T-helper 1 cell treated with Interleukin-12 subunit alpha and Interleukin-12 subunit beta and Interleukin-4 antibody, amounts not matched to agents 30 μg/mL and 1 μg/mL, for 36 hours (primary cell): ENCODE measurements around the gene GPR21.

Source experiments
- H3K27ac Mint-ChIP-seq: one replicate; pipeline ENCODE4 v1.8.0; 2021; ENCODE audit warnings: mild to moderate bottlenecking, mixed read lengths
- H3K27me3 Mint-ChIP-seq: one replicate; pipeline ENCODE4 v1.8.0; 2021; ENCODE audit warnings: low read depth, mixed read lengths
- H3K36me3 Mint-ChIP-seq: one replicate; pipeline ENCODE4 v1.8.0; 2021; ENCODE audit warnings: low read depth, mixed read lengths
- H3K4me1 Mint-ChIP-seq: one replicate; pipeline ENCODE4 v1.8.0; 2021; ENCODE audit warnings: low read depth, mixed read lengths
- H3K4me3 Mint-ChIP-seq: one replicate; pipeline ENCODE4 v1.8.0; 2021; ENCODE audit warnings: mild to moderate bottlenecking, moderate library complexity, mixed read lengths
- H3K9me3 Mint-ChIP-seq: one replicate; pipeline ENCODE4 v1.8.0; 2021; ENCODE audit warnings: mixed read lengths

The GPR21 gene

DNA sequence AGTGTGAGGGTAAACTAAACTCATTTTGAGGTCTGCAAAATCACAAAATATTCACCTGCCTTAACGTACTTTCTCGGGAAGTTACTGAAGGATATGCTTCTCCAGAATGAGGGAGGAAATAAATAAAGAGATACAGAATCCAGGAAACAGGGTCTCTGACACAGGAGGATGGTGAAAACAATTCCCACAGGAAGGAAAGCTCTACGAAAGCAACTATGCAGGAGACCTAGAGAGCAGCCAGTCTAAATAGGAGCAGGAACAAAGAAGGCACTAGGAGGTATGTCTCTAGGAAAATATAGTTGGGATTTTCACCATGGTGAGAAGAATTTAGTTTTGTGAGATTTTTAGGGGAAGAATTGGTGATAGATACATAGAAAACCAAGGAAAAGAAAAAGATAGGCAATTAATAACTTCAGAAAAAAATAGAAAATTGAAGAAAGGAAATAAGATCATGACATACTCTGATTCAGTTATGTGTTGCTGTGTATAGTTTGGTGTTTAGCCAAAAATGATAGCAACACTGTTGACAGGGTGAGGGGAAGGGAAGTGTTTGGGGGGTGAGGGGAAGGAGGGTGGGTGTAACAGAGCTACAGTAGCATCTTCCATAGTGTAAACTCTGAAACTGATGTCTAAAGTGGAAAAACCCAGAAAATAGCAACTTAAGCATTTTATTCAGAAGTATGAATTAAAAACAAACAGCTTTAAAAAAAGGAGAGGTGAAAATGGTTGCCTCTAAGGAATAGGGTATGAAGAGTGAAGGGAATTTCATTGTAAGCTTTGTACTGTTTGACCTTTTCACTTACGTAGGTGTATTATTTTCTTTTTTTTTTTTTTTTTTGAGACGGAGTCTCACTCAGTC lies 9.8 kb downstream of the GPR21 start:
- H3K4me3 Mint-ChIP-seq: no peak overlapping the region
- H3K4me1 Mint-ChIP-seq: peaks cover 2% of the 10 kb centered on the region
- no peaks in the 10 kb centered on the region for H3K27me3 Mint-ChIP-seq

DNA sequence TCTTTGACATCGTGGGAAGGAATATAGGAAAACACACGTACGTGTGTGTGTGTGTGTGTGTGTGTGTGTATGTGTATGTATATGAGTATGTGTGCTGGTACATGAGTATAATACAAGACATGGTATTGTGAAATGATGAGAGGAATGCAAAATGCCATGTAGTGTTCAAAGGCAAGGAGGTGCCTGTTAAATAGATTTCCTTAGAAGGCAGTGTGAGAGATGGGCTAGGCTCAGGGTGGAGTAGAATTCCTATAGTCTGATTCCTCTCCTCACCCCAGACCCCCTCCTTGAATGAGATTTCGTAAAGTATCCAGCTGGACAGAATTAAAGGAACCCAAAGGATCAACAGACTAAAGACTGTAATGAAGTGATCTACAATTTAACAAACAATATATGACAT lies 11.1 kb downstream of the GPR21 start:
- peaks cover 7% of the 10 kb centered on the region for H3K9me3 Mint-ChIP-seq
- H3K27me3 Mint-ChIP-seq: no peaks in the 10 kb centered on the region
- H3K36me3 Mint-ChIP-seq: peaks cover 12% of the 10 kb centered on the region
- H3K4me3 Mint-ChIP-seq: no peak overlapping the region
- no peak overlapping the region for H3K27ac Mint-ChIP-seq
- peaks cover 2% of the 10 kb centered on the region for H3K4me1 Mint-ChIP-seq

More for the DNA sequence above, 9.8 kb downstream of the GPR21 start:
- Mint-ChIP-seq H3K27ac (no peak overlapping the region), H3K36me3 (peaks cover 11% of the 10 kb centered on the region), H3K9me3 (peaks cover 7% of the 10 kb centered on the region)

DNA sequence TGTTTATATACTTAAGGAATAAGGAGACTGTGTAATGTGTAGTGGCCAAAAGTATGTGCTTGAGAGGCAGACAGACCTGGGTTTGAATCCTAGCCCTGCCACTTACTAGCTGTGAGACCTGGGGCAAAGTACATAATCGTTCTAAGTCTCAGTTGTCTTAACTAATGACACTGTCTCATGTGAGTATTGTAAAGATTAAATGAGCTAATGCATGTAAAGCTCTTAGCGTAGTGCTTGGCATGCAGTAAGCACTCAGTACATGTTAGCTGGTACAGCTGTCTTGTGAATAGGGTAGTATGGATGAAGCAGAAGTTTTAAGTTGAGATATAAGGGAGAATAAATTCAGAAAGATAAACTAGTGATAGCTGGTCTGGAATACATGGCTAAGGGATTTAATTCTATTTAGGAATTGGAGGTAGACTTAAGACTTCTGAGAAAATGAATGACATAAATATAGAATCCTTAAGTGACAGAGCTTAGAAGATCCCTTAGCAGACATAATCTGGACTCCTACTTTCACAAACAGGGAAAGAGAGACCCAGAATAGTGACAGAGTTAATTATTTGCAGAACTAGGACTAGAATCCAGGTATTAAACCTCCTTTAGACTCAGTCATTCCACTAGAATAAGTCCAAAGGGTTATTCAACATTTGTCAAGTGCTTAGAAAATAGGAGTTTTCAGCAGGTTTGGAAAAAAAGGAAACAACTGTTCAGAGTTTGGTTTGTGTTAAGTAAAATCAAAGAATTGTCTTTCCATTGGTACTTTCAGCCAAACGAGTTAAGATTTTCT lies 13.1 kb downstream of the GPR21 start:
- Mint-ChIP-seq H3K4me1 (peaks cover 2% of the 10 kb centered on the region), H3K4me3 (no peak overlapping the region), H3K9me3 (peaks cover 7% of the 10 kb centered on the region), H3K27ac (no peak overlapping the region), H3K36me3 (peaks cover 12% of the 10 kb centered on the region), H3K27me3 (no peaks in the 10 kb centered on the region)

DNA sequence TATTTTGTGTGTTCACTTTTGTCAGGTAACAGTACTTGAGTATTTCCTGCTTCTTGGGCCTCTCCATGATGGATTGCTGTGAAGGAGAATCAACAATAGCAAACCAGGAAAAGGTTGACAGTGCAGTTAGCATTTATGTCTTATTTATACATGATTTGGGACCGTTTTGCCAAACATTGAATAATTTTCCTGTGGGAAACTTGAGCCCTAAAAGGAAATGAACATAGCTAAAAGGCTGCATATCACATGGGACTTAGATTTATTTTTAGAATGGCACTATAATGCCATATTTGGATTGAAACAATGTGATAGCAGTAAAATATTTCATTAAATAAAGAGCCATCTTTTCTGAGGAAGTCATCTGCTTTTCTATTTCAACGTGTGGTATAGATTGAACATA lies 15.3 kb downstream of the GPR21 start:
- peaks cover 4% of the 10 kb centered on the region for H3K36me3 Mint-ChIP-seq
- H3K4me1 Mint-ChIP-seq: peaks cover under 1% of the 10 kb centered on the region

DNA sequence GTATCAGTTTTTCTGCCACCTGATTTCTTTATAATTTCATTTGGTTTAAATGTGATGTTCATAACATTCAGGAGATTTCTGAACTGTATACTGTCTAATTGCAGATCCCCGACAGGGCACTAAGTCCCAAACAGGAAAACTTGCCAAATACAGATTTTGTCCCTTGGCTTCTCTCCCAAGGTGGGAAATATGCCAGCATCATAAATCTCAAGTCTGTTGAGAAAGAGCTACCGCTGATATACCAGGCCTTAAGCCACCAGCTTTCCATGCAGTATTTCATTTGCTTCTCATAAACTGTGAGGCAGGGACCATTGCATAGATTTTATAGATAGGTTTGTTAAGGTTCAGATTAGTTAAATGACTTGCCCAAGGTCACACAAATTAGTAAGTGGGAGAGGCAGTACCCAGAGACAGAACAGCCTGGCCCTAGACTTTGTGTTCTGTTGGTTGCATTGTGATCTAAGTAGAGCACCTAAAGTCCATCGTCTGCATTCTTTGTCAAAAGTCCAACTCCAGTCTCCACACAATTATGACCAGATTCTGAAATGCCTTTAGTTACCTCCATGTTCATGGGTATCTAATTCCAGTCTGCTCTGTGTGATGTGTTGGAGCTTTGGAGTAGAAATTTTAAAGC lies 16.2 kb downstream of the GPR21 start:
- no peaks in the 10 kb centered on the region for H3K27me3 Mint-ChIP-seq
- H3K36me3 Mint-ChIP-seq: peaks cover 1% of the 10 kb centered on the region
- no peak overlapping the region for H3K27ac Mint-ChIP-seq
- H3K4me1 Mint-ChIP-seq: peaks cover 3% of the 10 kb centered on the region
- no peak overlapping the region for H3K4me3 Mint-ChIP-seq
- H3K9me3 Mint-ChIP-seq: no peaks in the 10 kb centered on the region

More for the DNA sequence above, 15.3 kb downstream of the GPR21 start:
- Mint-ChIP-seq H3K27me3 (no peaks in the 10 kb centered on the region), H3K27ac (no peak overlapping the region), H3K4me3 (no peak overlapping the region), H3K9me3 (no peaks in the 10 kb centered on the region)

DNA sequence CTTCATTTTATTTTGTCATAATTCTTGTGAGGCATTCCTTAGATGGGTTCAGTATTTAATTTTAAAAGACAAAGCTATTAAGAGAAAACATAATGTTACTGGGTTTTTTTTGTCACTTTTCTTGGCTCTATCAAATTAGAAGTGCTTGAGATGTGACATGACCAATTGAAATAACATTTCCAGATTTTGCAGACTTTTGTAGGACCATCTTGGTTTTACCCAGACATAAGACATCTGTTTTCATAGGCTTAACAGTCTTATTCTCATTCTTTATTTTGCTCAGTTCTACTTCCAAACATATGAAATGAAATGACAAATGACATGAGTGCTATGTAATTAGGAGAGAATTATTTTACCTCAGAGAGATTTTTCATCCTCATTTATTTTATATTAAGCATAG lies 19.6 kb downstream of the GPR21 start:
- no peak overlapping the region for H3K27ac Mint-ChIP-seq
- H3K4me3 Mint-ChIP-seq: no peak overlapping the region
- peaks cover 1% of the 10 kb centered on the region for H3K36me3 Mint-ChIP-seq
- H3K9me3 Mint-ChIP-seq: no peaks in the 10 kb centered on the region
- peaks cover 3% of the 10 kb centered on the region for H3K4me1 Mint-ChIP-seq
- H3K27me3 Mint-ChIP-seq: no peaks in the 10 kb centered on the region

DNA sequence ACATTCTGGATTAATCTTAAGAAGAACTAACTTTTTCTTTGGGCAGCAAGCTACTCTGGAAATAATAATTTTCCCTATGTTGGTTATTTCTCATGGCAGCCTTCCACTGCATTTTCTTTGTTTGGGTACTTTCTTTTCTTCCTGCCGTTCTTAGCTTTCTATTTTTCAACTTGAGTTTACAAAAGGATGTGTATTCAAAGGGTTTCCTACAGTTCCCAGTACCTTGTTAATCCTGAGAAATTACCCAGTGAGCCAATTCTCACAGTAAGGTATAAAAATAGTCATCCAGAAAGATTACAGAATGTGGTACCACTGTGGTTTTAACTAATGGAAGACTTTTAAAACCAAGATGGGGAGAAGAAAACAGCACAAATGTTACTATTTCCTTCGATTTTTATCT lies 20.2 kb downstream of the GPR21 start:
- peaks cover 1% of the 10 kb centered on the region for H3K36me3 Mint-ChIP-seq
- H3K27me3 Mint-ChIP-seq: no peaks in the 10 kb centered on the region
- H3K9me3 Mint-ChIP-seq: no peaks in the 10 kb centered on the region
- H3K4me3 Mint-ChIP-seq: no peak overlapping the region
- H3K27ac Mint-ChIP-seq: no peak overlapping the region
- peaks cover 3% of the 10 kb centered on the region for H3K4me1 Mint-ChIP-seq

DNA sequence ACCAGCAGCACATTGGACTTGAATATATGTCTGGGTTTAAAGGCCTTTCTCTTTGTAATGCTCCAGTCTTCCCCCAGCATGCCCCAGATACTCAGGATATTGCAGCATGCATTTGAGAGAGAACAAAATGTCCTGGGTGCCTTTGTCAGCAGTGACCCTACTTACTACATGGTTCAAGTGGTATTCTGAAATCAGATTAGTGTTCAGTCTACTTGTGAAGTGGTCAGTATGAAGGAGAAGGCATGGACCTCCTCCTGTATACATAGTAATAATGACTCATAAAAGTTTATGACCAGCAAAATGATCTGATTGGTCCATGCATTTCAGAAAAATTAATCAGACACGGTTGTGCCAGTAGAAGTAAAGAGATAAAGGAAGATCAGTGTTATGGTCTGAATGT lies 25.4 kb downstream of the GPR21 start:
- no peaks in the 10 kb centered on the region for H3K36me3 Mint-ChIP-seq
- peaks cover 2% of the 10 kb centered on the region for H3K4me1 Mint-ChIP-seq
- no peak overlapping the region for H3K4me3 Mint-ChIP-seq
- H3K27ac Mint-ChIP-seq: no peak overlapping the region
- H3K9me3 Mint-ChIP-seq: no peaks in the 10 kb centered on the region
- H3K27me3 Mint-ChIP-seq: no peaks in the 10 kb centered on the region

DNA sequence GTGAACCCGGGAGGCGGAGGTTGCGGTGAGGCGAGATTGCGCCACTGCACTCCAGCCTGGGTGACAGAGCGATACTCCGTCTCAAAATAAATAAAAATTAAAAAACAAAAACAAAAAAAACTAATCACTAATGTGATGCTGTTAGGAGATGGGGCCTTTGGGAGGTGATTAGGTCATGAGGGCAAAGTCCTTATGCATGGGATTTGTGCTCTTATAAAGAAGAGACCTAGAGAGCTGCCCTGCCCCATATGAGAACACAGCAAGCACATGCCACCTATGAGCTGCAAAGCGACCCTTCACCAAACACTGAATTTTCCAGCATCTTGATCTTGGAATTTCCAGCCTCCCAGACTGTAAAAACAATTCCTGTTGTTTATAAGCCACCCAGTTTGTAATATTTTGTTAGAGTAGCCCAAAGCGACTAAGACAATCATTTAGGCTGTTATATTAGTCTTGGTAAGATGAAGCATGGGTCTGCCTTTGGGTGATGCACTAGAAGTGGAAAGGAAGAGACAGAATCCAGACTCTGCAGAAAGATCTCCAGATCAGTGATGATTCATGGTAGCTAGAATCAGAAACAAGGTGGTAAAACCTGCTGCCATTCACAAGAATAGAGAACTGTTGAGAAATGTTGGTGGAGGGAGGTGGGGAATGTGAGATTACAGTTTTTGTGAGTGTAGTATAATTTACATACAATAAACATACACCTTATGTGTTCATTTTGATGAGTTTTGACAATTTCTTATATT lies 26.2 kb downstream of the GPR21 start:
- no peak overlapping the region for H3K4me3 Mint-ChIP-seq
- no peak overlapping the region for H3K27ac Mint-ChIP-seq
- H3K4me1 Mint-ChIP-seq: no peaks in the 10 kb centered on the region
- H3K36me3 Mint-ChIP-seq: no peaks in the 10 kb centered on the region
- H3K9me3 Mint-ChIP-seq: no peaks in the 10 kb centered on the region
- H3K27me3 Mint-ChIP-seq: no peaks in the 10 kb centered on the region

DNA sequence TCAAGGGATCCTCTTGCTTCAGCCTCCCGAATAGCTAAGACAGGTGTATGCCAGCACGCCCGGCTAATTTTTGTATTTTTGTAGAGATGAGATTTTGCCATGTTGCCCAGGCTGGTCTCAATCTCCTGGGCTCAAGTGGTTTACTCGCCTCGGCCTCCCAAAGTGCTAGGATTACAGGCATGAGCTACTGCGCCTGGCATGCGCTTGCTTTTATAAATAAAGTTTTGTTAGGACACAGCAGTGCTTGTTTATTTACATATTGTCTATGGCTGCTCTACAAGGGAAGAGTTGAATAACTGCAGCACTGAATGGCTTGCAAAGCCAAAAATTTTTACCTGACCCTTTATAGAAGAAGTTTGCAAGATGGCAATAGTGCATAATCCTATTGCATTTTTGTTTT lies 27.7 kb downstream of the GPR21 start:
- no peaks in the 10 kb centered on the region for H3K27me3 Mint-ChIP-seq
- peaks cover under 1% of the 10 kb centered on the region for H3K36me3 Mint-ChIP-seq
- no peak overlapping the region for H3K27ac Mint-ChIP-seq
- H3K4me1 Mint-ChIP-seq: no peaks in the 10 kb centered on the region
- H3K9me3 Mint-ChIP-seq: no peaks in the 10 kb centered on the region
- no peak overlapping the region for H3K4me3 Mint-ChIP-seq

DNA sequence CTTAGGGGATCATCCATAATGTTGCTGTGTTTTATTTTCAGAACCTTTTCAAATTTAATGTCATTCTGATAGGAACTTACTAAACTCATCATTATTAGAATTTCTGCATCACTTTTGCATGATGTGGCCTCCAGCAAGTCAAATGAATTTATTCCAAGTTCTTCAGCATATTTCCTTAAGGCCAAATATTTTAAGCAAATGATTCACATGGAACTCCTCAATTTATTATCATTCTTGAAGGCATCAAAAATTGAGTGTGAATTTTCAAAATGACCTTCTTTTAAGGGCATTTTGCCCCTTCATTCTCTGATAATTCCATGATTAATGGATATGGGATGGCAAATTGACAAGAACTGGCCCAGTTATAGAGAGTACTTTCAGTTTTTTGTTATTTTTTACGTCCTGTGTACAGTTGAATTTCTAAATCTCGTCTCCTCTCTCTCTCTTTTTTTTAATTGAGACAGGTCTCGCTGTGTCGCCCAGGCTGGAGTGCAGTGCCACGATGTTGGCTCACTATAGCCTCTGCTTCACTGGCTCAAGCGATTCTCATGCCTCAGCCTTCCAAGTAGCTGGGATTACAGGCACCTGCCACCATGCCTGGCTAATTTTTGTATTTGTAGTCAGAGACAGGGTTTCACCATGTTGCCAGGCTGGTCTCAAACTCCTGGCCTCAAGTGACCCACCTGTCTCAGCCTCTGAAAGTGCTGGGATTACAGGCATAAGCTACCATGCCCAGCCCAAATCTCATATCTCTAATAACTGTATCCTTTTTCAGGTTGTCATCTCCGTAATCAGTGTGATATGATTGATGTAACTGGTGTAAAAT lies 29.1 kb downstream of the GPR21 start:
- Mint-ChIP-seq H3K4me3 (no peak overlapping the region), H3K27me3 (no peaks in the 10 kb centered on the region), H3K27ac (no peak overlapping the region), H3K36me3 (peaks cover 11% of the 10 kb centered on the region), H3K4me1 (no peaks in the 10 kb centered on the region), H3K9me3 (no peaks in the 10 kb centered on the region)

DNA sequence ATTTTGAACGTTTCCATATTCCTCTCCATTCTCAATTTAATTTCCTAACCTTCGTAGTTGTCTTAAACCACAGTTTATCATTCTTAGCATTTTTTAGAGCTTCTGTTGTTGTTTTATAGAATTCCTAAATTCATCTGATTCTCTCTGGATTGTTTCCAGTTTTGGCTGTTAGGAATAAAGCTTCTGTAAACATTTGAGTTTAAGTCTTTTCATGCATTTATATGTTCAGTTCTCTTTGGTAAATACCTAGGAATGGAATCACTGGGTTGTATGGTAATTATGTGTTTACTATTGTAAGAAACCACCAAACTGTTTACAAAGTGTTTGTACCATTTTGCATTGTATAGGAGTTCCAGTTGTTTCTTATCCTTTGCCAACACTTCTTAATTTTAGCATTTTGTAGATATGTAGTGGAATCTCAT lies 29.7 kb downstream of the GPR21 start:
- H3K4me3 Mint-ChIP-seq: no peak overlapping the region
- no peaks in the 10 kb centered on the region for H3K27me3 Mint-ChIP-seq
- H3K36me3 Mint-ChIP-seq: peaks cover 11% of the 10 kb centered on the region
- H3K9me3 Mint-ChIP-seq: no peaks in the 10 kb centered on the region
- H3K27ac Mint-ChIP-seq: no peak overlapping the region
- H3K4me1 Mint-ChIP-seq: no peaks in the 10 kb centered on the region

DNA sequence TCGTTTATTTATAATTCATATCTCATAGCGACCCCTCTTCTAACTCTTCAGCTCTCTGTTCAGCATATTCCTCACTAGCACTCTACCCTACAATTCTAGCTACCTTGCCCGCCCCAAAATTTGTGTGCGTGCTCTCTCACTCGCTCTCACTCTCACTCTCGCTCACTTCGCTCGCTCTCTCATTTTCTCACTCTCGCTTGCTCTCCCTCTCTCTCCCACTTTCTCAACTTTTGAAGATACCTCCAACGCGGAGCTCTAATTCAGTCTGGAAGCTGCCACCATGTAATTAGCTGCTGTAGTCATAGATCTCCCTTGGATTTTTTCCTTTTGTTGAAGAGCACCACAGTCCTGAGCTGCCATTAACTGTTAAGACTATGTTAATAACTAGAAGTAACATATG lies 30.4 kb downstream of the GPR21 start:
- peaks cover 11% of the 10 kb centered on the region for H3K36me3 Mint-ChIP-seq
- no peaks in the 10 kb centered on the region for H3K9me3 Mint-ChIP-seq
- H3K4me1 Mint-ChIP-seq: no peaks in the 10 kb centered on the region
- H3K27ac Mint-ChIP-seq: no peak overlapping the region
- H3K27me3 Mint-ChIP-seq: no peaks in the 10 kb centered on the region
- H3K4me3 Mint-ChIP-seq: no peak overlapping the region
